ENCODE measurements around the gene SMPD3. TPM values are rescaled to one million over a fixed set of nuclear protein-coding genes. Genes with fewer than 3 reads are reported as not detected.

Gene SMPD3
- total and polyA plus RNA-seq, 2 of the 8 experiments (the other 6 are each of a cell fraction or from before 2014, with no cell fraction given): 0.39 to 1.3 TPM

GRCh38 chr16:68324336-68324735 lies 124.0 kb downstream of the SMPD3 start (continued):
- TF ChIP-seq, protein P1, sequence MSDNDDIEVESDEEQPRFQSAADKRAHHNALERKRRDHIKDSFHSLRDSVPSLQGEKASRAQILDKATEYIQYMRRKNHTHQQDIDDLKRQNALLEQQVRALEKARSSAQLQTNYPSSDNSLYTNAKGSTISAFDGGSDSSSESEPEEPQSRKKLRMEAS (IDR thresholded peaks at IDR 0.05): no peak
- TF ChIP-seq GABPA (IDR thresholded peaks at IDR 0.05; ENCODE audit: borderline replicate concordance, insufficient read depth, low read length): no peak
- no peak for TF ChIP-seq CBX8 (IDR thresholded peaks at IDR 0.05; ENCODE audit: borderline replicate concordance, low read depth, low read length)
